Mesenchymal stem cell (in vitro differentiated cells and primary cell): ENCODE results near the gene GPR158.

Source experiments
- DNase-seq: peaks from one replicate; pipeline ENCODE4 v3.0.0-alpha.2; 2013
- H2AFZ ChIP-seq: one replicate; pipeline ENCODE4 v1.6.1; 2013; ENCODE audit warnings: low read depth, mild to moderate bottlenecking, control low read depth, inconsistent platforms, low read length, moderate library complexity
- H2AK5ac ChIP-seq: 2 replicates; pipeline ENCODE4 v1.6.1; 2013; ENCODE audit warnings: low read length, moderate library complexity, mild to moderate bottlenecking, inconsistent platforms; ENCODE audit not compliant: severe bottlenecking
- H2BK120ac ChIP-seq: one replicate; pipeline ENCODE4 v1.6.1; 2013; ENCODE audit warnings: low read depth, mild to moderate bottlenecking, inconsistent platforms, low read length, moderate library complexity
- H2BK12ac ChIP-seq, 2 experiments: one replicate each; pipeline ENCODE4 v1.6.1; 2013; ENCODE audit warnings: inconsistent platforms in 2 of 2, low read length in 2 of 2, mild to moderate bottlenecking in 2 of 2, moderate library complexity in 2 of 2, control low read depth in 1 of 2
- H2BK15ac ChIP-seq: one replicate; pipeline ENCODE4 v1.6.1; 2013; ENCODE audit warnings: mild to moderate bottlenecking, low read depth, inconsistent platforms; ENCODE audit not compliant: poor library complexity, severe bottlenecking
- H2BK5ac ChIP-seq: 2 replicates; pipeline ENCODE4 v1.6.1; 2013; ENCODE audit warnings: low read depth, mild to moderate bottlenecking, low read length, control low read depth, inconsistent platforms; ENCODE audit not compliant: poor library complexity, severe bottlenecking
- H3K14ac ChIP-seq, 2 experiments: one replicate each; pipeline ENCODE4 v1.6.1; 2013; ENCODE audit warnings: inconsistent platforms in 2 of 2, low read length in 2 of 2, control low read depth in 1 of 2, mild to moderate bottlenecking in 1 of 2, moderate library complexity in 1 of 2
- H3K18ac ChIP-seq, 2 experiments: one replicate each; pipeline ENCODE4 v1.6.1; 2013; ENCODE audit warnings: inconsistent platforms in 2 of 2, low read length in 2 of 2, control low read depth in 1 of 2, low read depth in 1 of 2, mild to moderate bottlenecking in 1 of 2
- H3K23ac ChIP-seq, 2 experiments: one replicate each; pipeline ENCODE4 v1.6.1; 2013; ENCODE audit warnings: inconsistent platforms in 2 of 2, low read length in 2 of 2, mild to moderate bottlenecking in 2 of 2, moderate library complexity in 2 of 2, control low read depth in 1 of 2
- H3K27ac ChIP-seq: 2 replicates; pipeline ENCODE4 v1.5.1; 2013; ENCODE audit warnings: mild to moderate bottlenecking, moderate library complexity, low read length, control low read depth, inconsistent platforms; ENCODE audit not compliant: poor library complexity, severe bottlenecking
- H3K27me3 ChIP-seq, 2 experiments: 2 replicates each; pipeline versions ENCODE4 v1.6.1 to v1.7.0; 2013; ENCODE audit warnings: low read length in 2 of 2, mild to moderate bottlenecking in 2 of 2, moderate library complexity in 2 of 2, control low read depth in 1 of 2, inconsistent platforms in 1 of 2; ENCODE audit not compliant: control insufficient read depth in 1 of 2, insufficient read depth in 1 of 2
- H3K36me3 ChIP-seq, 2 experiments: 2 replicates each; pipeline versions ENCODE4 v1.6.1 to v1.7.0; 2013; ENCODE audit warnings: low read length in 2 of 2, control low read depth in 1 of 2, inconsistent platforms in 1 of 2, low read depth in 1 of 2, mild to moderate bottlenecking in 1 of 2; ENCODE audit not compliant: insufficient read depth in 2 of 2, control insufficient read depth in 1 of 2
- H3K4ac ChIP-seq, 2 experiments: one replicate each; pipeline ENCODE4 v1.6.1; 2013; ENCODE audit warnings: inconsistent platforms in 2 of 2, low read length in 2 of 2, mild to moderate bottlenecking in 2 of 2, moderate library complexity in 2 of 2, control low read depth in 1 of 2, low read depth in 1 of 2
- H3K4me1 ChIP-seq: 2 replicates; pipeline ENCODE4 v1.6.1; 2013; ENCODE audit warnings: low read depth, low read length, control low read depth; ENCODE audit not compliant: control insufficient read depth, insufficient read depth
- H3K4me2 ChIP-seq: 2 replicates; pipeline ENCODE4 v1.6.1; 2013; ENCODE audit warnings: low read length, mild to moderate bottlenecking, inconsistent platforms; ENCODE audit not compliant: poor library complexity, severe bottlenecking
- H3K4me3 ChIP-seq, 2 experiments: 2 replicates each; pipeline versions ENCODE4 v1.5.1 to v1.7.0; 2013; ENCODE audit warnings: low read length in 2 of 2, mild to moderate bottlenecking in 2 of 2, control low read depth in 1 of 2, low read depth in 1 of 2; ENCODE audit not compliant: insufficient read depth in 1 of 2
- H3K79me1 ChIP-seq: replicated peaks from 2 replicates; pipeline ENCODE4 v1.6.1; 2013; ENCODE audit warnings: mild to moderate bottlenecking, control low read depth, low read length, inconsistent platforms; ENCODE audit not compliant: poor library complexity, severe bottlenecking
- H3K9ac ChIP-seq: 2 replicates; pipeline ENCODE4 v1.7.0; 2013; ENCODE audit warnings: mild to moderate bottlenecking, low read length, moderate library complexity
- H3K9me3 ChIP-seq: 2 replicates; pipeline ENCODE4 v1.7.0; 2013; ENCODE audit warnings: mild to moderate bottlenecking, low read length; ENCODE audit not compliant: control insufficient read depth
- H4K8ac ChIP-seq: one replicate; pipeline ENCODE4 v1.6.1; 2013; ENCODE audit warnings: inconsistent platforms, mild to moderate bottlenecking, low read length, moderate library complexity
- H4K91ac ChIP-seq: one replicate; pipeline ENCODE4 v1.6.1; 2013; ENCODE audit warnings: mild to moderate bottlenecking, low read length, inconsistent platforms
- WGBS: methylation state at CpG from one replicate; pipeline ENCODE4 v1.1.7; 2013; ENCODE audit warnings: mixed read lengths; 5-methylcytosine and 5-hydroxymethylcytosine counted together

Gene GPR158

DNA sequence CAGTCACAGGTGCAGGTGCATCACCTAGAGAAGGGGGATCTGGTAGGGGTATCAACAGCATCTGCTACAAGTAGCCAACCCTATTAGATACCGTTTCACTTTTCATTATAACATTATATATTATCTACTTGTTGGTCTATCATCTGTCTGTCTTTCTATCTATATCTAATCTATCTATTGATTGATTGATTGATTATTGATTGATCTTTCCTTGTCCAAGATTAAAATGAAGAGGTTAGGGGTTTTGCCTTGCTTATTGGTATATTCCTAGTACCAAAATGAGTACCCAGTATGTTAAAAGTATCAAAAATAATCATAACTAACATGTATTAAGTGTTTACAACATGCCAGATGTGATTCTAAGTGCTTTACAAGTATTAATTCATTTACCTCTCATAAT, 121.5 kb downstream of the GPR158 start:
- Histone ChIP-seq H3K36me3 (no peaks in the 10 kb centered on the region), H3K9ac (no peak overlapping the region), H3K4me2 (no peak overlapping the region), H4K8ac (peak overlapping the region; percentile 49), H2BK12ac (no peak overlapping the region), H3K4ac (no peak overlapping the region), H3K79me1 (no peaks in the 10 kb centered on the region), H3K23ac (no peak overlapping the region), H2BK15ac (no peak overlapping the region), H3K9me3 (no peaks in the 10 kb centered on the region), H3K27ac (no peak overlapping the region), H4K91ac (no peak overlapping the region), H3K18ac (no peak overlapping the region), H3K27me3 (no peaks in the 10 kb centered on the region), H3K4me3 (no peak overlapping the region), H3K4me1 (no peaks in the 10 kb centered on the region), H2BK120ac (no peak overlapping the region), H2AFZ (no peak overlapping the region), H2BK5ac (no peak overlapping the region), H3K14ac (no peak overlapping the region), H2AK5ac (no peak overlapping the region)
- DNase-seq: no peak
- WGBS: no CpG with 5 or more reads among the region's 1 CpG

DNA sequence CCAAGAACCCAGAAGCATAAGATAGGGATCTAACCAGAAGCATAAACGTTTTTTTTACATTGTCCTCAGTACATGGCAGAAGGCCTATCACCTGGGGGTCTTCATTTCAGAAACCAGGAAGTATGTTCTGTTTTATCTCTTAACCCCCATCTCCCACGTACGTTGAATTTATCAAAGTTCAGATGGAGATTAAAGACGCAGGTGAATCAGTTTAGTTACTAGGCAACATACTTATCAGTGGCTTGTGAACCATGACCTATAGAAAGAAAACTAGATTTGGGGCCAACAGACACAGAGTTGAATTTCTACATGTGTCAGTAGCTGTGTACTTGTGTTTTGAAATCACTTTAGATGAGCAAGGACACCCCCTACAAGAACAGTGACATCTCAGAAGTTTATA, 122.7 kb downstream of the GPR158 start:
- Histone ChIP-seq H3K4ac (no peak overlapping the region), H3K4me1 (no peaks in the 10 kb centered on the region), H3K4me3 (no peak overlapping the region), H2BK12ac (no peak overlapping the region), H3K36me3 (no peaks in the 10 kb centered on the region), H2AFZ (no peak overlapping the region), H2BK120ac (no peak overlapping the region), H2BK5ac (no peak overlapping the region), H3K79me1 (no peaks in the 10 kb centered on the region), H3K9me3 (no peaks in the 10 kb centered on the region), H3K18ac (no peak overlapping the region), H3K27me3 (no peaks in the 10 kb centered on the region), H4K8ac (no peak overlapping the region), H2BK15ac (no peak overlapping the region), H3K4me2 (no peak overlapping the region), H3K14ac (no peak overlapping the region), H3K23ac (no peak overlapping the region), H2AK5ac (no peak overlapping the region), H3K9ac (no peak overlapping the region), H3K27ac (no peak overlapping the region), H4K91ac (no peak overlapping the region)
- DNase-seq: no peak
- 67% methylated on average over 3 of the region's 4 CpGs for WGBS

DNA sequence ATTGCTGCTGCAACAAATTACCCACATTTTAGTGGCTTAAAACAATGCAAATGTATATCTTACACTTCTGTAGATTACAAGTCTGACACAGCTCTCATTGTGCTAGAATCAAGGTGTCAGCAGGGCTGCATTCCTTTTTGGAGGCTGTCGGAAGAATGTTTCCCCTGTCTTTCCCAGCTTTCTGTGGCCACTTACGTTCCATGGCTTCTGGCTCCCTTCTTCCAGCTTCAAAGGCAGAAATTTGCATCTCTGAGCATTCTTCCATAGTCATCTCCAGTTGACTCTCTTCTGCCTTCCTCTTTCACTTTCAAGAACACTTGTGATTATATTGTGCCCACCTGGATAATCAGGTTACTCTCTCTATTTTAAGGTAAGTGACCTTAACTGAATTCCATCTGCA, 125.3 kb downstream of the GPR158 start:
- Histone ChIP-seq H2AK5ac (no peak overlapping the region), H4K8ac (no peak overlapping the region), H2BK5ac (no peak overlapping the region), H2BK120ac (no peak overlapping the region), H3K4me3 (no peak overlapping the region), H3K27me3 (no peaks in the 10 kb centered on the region), H3K4ac (no peak overlapping the region), H3K18ac (no peak overlapping the region), H4K91ac (no peak overlapping the region), H2AFZ (no peak overlapping the region), H3K23ac (no peak overlapping the region), H3K4me1 (no peaks in the 10 kb centered on the region), H3K14ac (no peak overlapping the region), H3K79me1 (no peaks in the 10 kb centered on the region), H3K36me3 (no peaks in the 10 kb centered on the region), H3K4me2 (no peak overlapping the region), H3K9me3 (no peaks in the 10 kb centered on the region), H3K27ac (no peak overlapping the region), H2BK15ac (no peak overlapping the region), H3K9ac (no peak overlapping the region), H2BK12ac (no peak overlapping the region)
- WGBS: 68% methylated on average over 2 of the region's 2 CpGs
- no peak for DNase-seq

DNA sequence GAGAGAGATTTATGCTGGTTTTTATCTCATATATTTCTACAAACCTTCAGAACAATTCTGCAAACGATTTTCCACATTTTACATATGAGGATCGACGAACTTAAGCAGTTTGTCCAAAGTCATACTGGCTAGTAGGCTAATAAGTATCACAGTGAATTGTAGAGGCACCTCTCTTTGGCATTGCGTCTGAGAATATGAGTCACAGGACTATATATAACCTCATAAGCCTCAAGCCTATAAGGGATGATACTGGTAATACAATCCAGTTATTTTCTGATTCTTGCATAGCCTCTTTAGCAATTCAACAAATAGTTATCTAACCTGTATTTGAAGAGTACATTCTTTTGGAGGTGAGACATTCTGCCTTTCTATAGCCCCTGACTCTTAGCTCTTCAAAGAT, 129.8 kb downstream of the GPR158 start:
- Histone ChIP-seq H3K27ac (no peak overlapping the region), H3K14ac (no peak overlapping the region), H4K91ac (no peak overlapping the region), H3K23ac (no peak overlapping the region), H2BK5ac (no peak overlapping the region), H2AFZ (no peak overlapping the region), H3K18ac (no peak overlapping the region), H2BK12ac (no peak overlapping the region), H3K4ac (no peak overlapping the region), H3K4me1 (no peaks in the 10 kb centered on the region), H3K36me3 (no peaks in the 10 kb centered on the region), H3K9me3 (peaks cover 8% of the 10 kb centered on the region), H3K79me1 (no peaks in the 10 kb centered on the region), H3K9ac (no peak overlapping the region), H2BK120ac (no peak overlapping the region), H3K4me2 (no peak overlapping the region), H3K27me3 (no peaks in the 10 kb centered on the region), H2BK15ac (no peak overlapping the region), H3K4me3 (no peak overlapping the region), H2AK5ac (no peak overlapping the region), H4K8ac (no peak overlapping the region)
- DNase-seq: peak; percentile 1
- WGBS: 80% methylated on average over 2 of the region's 4 CpGs
